ENCODE data around the gene KIF21B.

DNA sequence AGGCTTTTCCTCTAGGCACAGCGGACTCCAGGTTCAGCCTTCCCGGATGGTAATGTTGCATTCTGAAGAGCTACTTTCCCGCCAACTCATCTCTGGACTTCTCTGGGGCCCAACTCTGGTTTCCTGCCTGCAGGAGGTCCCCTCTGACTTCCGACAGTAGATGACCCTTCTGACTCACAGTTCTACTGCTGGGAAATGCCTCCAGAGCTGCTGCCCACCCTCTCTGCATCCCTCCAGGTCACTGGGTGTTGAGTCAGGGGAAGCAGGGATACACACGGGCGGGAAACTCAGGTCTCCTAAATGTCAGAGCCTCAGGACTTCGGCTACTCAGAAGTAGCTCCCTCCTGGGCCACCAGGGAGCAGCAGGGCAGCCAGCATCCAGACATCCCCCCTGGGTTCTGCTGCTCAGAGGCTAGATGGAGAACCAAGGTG lies 2.1 kb upstream of the KIF21B start:
- TF ChIP-seq, protein P1, sequence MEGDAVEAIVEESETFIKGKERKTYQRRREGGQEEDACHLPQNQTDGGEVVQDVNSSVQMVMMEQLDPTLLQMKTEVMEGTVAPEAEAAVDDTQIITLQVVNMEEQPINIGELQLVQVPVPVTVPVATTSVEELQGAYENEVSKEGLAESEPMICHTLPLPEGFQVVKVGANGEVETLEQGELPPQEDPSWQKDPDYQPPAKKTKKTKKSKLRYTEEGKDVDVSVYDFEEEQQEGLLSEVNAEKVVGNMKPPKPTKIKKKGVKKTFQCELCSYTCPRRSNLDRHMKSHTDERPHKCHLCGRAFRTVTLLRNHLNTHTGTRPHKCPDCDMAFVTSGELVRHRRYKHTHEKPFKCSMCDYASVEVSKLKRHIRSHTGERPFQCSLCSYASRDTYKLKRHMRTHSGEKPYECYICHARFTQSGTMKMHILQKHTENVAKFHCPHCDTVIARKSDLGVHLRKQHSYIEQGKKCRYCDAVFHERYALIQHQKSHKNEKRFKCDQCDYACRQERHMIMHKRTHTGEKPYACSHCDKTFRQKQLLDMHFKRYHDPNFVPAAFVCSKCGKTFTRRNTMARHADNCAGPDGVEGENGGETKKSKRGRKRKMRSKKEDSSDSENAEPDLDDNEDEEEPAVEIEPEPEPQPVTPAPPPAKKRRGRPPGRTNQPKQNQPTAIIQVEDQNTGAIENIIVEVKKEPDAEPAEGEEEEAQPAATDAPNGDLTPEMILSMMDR (IDR thresholded peaks at IDR 0.05; ENCODE audit: low read depth, low read length): peak; percentile 27
- no peak for TF ChIP-seq POLR2A (IDR thresholded peaks at IDR 0.05; ENCODE audit: extremely low read depth, insufficient read length)
